CD4-positive, alpha-beta T cell (primary cell): ENCODE measurements around the gene ARHGEF39. TPM values are rescaled to one million over a fixed set of nuclear protein-coding genes. Genes with fewer than 3 reads are reported as not detected.

Source experiments
- ATAC-seq: fragments of 200-7000 bp; cut with Tn5 transposase; one replicate; pipeline ENCODE4 v1.10.0; 2022; ENCODE audit warnings: mild to moderate bottlenecking; ENCODE audit not compliant: poor library complexity
- CTCF ChIA-PET: fragments of 350-600 bp; sonication (Branson Sonifier 250); formaldehyde crosslinking; loops from one replicate; lab custom pipeline; 2021; ENCODE audit warnings: antibody characterized with exemption, inconsistent platforms; lab: Charles Lee
- POLR2A ChIA-PET: fragments of 350-600 bp; sonication (Branson Sonifier 250); formaldehyde crosslinking; loops from one replicate; lab custom pipeline; 2021; ENCODE audit warnings: antibody characterized with exemption, inconsistent platforms; lab: Charles Lee
- DNase-seq, 14 experiments: peaks; one replicate each; pipeline ENCODE4 v3.0.0-alpha.2; 2013 to 2020; ENCODE audit warnings: mixed read lengths in 2 of 14
- H3K27ac ChIP-seq, 2 donors: one replicate each; pipeline versions ENCODE4 v1.5.1 to v1.7.0; 2013; ENCODE audit warnings: low read length in 2 of 2, low read depth in 1 of 2, mild to moderate bottlenecking in 1 of 2
- H3K27me3 ChIP-seq, 2 experiments: 1 replicate in 1 of 2; 2 replicates in 1 of 2; pipeline versions ENCODE4 v1.6.1 to v1.7.0; 2013; ENCODE audit warnings: low read length in 2 of 2, control low read depth in 1 of 2, mild to moderate bottlenecking in 1 of 2, moderate library complexity in 1 of 2; ENCODE audit not compliant: insufficient read depth in 2 of 2, control insufficient read depth in 1 of 2
- H3K36me3 ChIP-seq: one replicate; pipeline ENCODE4 v1.6.1; 2013; ENCODE audit warnings: low read length, control low read depth; ENCODE audit not compliant: insufficient read depth
- H3K4me1 ChIP-seq: one replicate; pipeline ENCODE4 v1.6.1; 2013; ENCODE audit warnings: low read length, control low read depth; ENCODE audit not compliant: insufficient read depth
- H3K4me3 ChIP-seq: one replicate; pipeline ENCODE4 v1.5.1; 2013; ENCODE audit warnings: mild to moderate bottlenecking, low read length, moderate library complexity
- H3K9me3 ChIP-seq, 2 experiments: 1 replicate in 1 of 2; 2 replicates in 1 of 2; pipeline versions ENCODE4 v1.6.1 to v1.7.0; 2013; ENCODE audit warnings: low read length in 2 of 2, mild to moderate bottlenecking in 2 of 2, control low read depth in 1 of 2, moderate library complexity in 1 of 2; ENCODE audit not compliant: control insufficient read depth in 1 of 2, insufficient read depth in 1 of 2
- H3K27ac Mint-ChIP-seq: one replicate; pipeline ENCODE4 v1.8.0; 2020; ENCODE audit warnings: mixed read lengths
- H3K27me3 Mint-ChIP-seq: one replicate; pipeline ENCODE4 v1.8.0; 2021; ENCODE audit warnings: mixed read lengths
- H3K36me3 Mint-ChIP-seq: one replicate; pipeline ENCODE4 v1.8.0; 2021; ENCODE audit warnings: low read depth, mixed read lengths
- H3K4me1 Mint-ChIP-seq: one replicate; pipeline ENCODE4 v1.8.0; 2021; ENCODE audit warnings: low read depth, mixed read lengths
- H3K4me3 Mint-ChIP-seq: one replicate; pipeline ENCODE4 v1.8.0; 2020; ENCODE audit warnings: mild to moderate bottlenecking, mixed read lengths
- H3K9me3 Mint-ChIP-seq: one replicate; pipeline ENCODE4 v1.8.0; 2020; ENCODE audit warnings: mixed read lengths
- CTCF ChIP-seq: fragments of 200-600 bp; IDR thresholded peaks from one replicate; pipeline ENCODE4 v1.8.0; 2022; ENCODE audit warnings: antibody characterized with exemption, mild to moderate bottlenecking
- intact Hi-C, 2 experiments: fragments of 100-400 bp; cut with DNase I in 1 of 2; cut with micrococcal nuclease in 1 of 2; formaldehyde crosslinking; loops; one replicate each; pipeline versions ENCODE4 v1.15.1 to v1.9.0; 2023 to 2025; cut with DNase I, micrococcal nuclease
- total RNA-seq, 174 experiments: library from RNA in 2 of 174; stranded (reverse) in 2 of 174; gene quantifications; one replicate each; pipeline ENCODE4 v1.2.3 and lab custom pipeline; 2021 to 2026

ARHGEF39 gene
- total RNA-seq, 2 experiments from 2014 or later: 0.08 to 0.17 TPM

GRCh38 chr9:35681341-35682002 lies 16.5 kb upstream of the ARHGEF39 start:
- ChIA-PET POLR2A (interaction anchor here (0.9 kb wide), 1 partner anchor 10 kb away, joined by 3 read pairs; no protein-coding TSS in a partner anchor), CTCF (no interaction called here)
- no peaks in the 10 kb centered on the region for H3K27me3 ChIP-seq
- ATAC-seq (no peak), DNase-seq (no peak)
- Mint-ChIP-seq H3K9me3 (no peaks in the 10 kb centered on the region), H3K4me3 (no peak overlapping the region), H3K4me1 (peaks cover 2% of the 10 kb centered on the region), H3K27ac (no peak overlapping the region), H3K27me3 (peaks cover 1% of the 10 kb centered on the region), H3K36me3 (no peaks in the 10 kb centered on the region)
- TF ChIP-seq CTCF: no peak
- H3K36me3 ChIP-seq: no peaks in the 10 kb centered on the region
- no peak overlapping the region for H3K4me3 ChIP-seq
- intact Hi-C loops: no loop called here
- H3K9me3 ChIP-seq: no peaks in the 10 kb centered on the region
- peaks cover under 1% of the 10 kb centered on the region for H3K4me1 ChIP-seq
- no peak overlapping the region for H3K27ac ChIP-seq

GRCh38 chr9:35680331-35681105 lies 15.5 kb upstream of the ARHGEF39 start:
- Histone ChIP-seq H3K27me3 (peaks cover 0 to 2% of the 10 kb centered on the region in 2 experiments), H3K27ac (no peak overlapping the region), H3K36me3 (no peaks in the 10 kb centered on the region), H3K4me3 (no peak overlapping the region), H3K9me3 (no peaks in the 10 kb centered on the region), H3K4me1 (peaks cover 10% of the 10 kb centered on the region)
- Mint-ChIP-seq H3K27ac (no peak overlapping the region), H3K9me3 (no peaks in the 10 kb centered on the region), H3K4me1 (peaks cover 7% of the 10 kb centered on the region), H3K4me3 (no peak overlapping the region), H3K27me3 (peaks cover 5% of the 10 kb centered on the region), H3K36me3 (no peaks in the 10 kb centered on the region)
- no peak for TF ChIP-seq CTCF
- DNase-seq: no peak
- intact Hi-C loops: no loop called here
- ATAC-seq: no peak
- ChIA-PET CTCF (no interaction called here), POLR2A (interaction anchor here (0.9 to 1.4 kb wide), 2 partner anchors 11 to 17 kb away, joined by 3 read pairs; no protein-coding TSS in a partner anchor)

- peaks cover 0 to 6% of the 10 kb centered on the region in 2 experiments for H3K27me3 ChIP-seq
- peaks cover 15% of the 10 kb centered on the region for H3K4me1 ChIP-seq
- ChIA-PET POLR2A (interaction anchor here (1.4 kb wide), 1 partner anchor 16 kb away, joined by 3 read pairs; no protein-coding TSS in a partner anchor), CTCF (no interaction called here)
- H3K9me3 ChIP-seq: no peaks in the 10 kb centered on the region
- ATAC-seq (no peak), DNase-seq (no peak)
- Mint-ChIP-seq H3K36me3 (no peaks in the 10 kb centered on the region), H3K4me1 (peaks cover 11% of the 10 kb centered on the region), H3K27ac (no peak overlapping the region), H3K27me3 (peaks cover 6% of the 10 kb centered on the region), H3K4me3 (no peak overlapping the region), H3K9me3 (no peaks in the 10 kb centered on the region)
- TF ChIP-seq CTCF: no peak
- no peak overlapping the region for H3K27ac ChIP-seq
- H3K4me3 ChIP-seq: no peak overlapping the region
- H3K36me3 ChIP-seq: no peaks in the 10 kb centered on the region
- intact Hi-C loops: no loop called here
Measured at GRCh38 chr9:35679766-35680330, 14.9 kb upstream of the ARHGEF39 start.
